T-helper 1 cell treated with Interleukin-12 subunit alpha and Interleukin-12 subunit beta and Interleukin-4 antibody, amounts not matched to agents 30 μg/mL and 1 μg/mL, for 36 hours (primary cell): Measurements from ENCODE around the gene SNRPD3.

Source experiments
- H3K27ac Mint-ChIP-seq: one replicate; pipeline ENCODE4 v1.8.0; 2021; ENCODE audit warnings: mild to moderate bottlenecking, mixed read lengths
- H3K27me3 Mint-ChIP-seq: one replicate; pipeline ENCODE4 v1.8.0; 2021; ENCODE audit warnings: low read depth, mixed read lengths
- H3K36me3 Mint-ChIP-seq: one replicate; pipeline ENCODE4 v1.8.0; 2021; ENCODE audit warnings: low read depth, mixed read lengths
- H3K4me1 Mint-ChIP-seq: one replicate; pipeline ENCODE4 v1.8.0; 2021; ENCODE audit warnings: low read depth, mixed read lengths
- H3K4me3 Mint-ChIP-seq: one replicate; pipeline ENCODE4 v1.8.0; 2021; ENCODE audit warnings: mild to moderate bottlenecking, moderate library complexity, mixed read lengths
- H3K9me3 Mint-ChIP-seq: one replicate; pipeline ENCODE4 v1.8.0; 2021; ENCODE audit warnings: mixed read lengths

SNRPD3 gene

DNA sequence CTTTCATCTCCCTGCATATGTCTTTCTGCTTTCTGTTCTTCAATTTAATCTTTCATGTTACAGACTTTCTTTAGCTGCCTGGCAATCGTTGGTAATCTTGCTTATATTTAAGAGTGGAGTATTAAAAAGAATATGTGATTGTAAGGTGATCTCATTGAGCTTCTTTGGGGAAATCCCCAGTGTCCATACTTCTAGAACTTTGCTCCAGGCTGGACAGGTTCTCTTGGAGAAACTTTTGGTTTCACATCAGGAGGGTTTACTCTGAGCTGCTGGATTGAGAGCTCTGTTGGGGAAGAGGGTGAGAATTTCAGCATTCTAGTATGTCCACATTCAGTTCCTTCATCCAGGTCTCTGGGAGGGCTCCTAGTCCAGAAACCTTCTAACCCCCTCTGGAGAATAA lies 21.0 kb downstream of the SNRPD3 start:
- Mint-ChIP-seq H3K4me1 (no peaks in the 10 kb centered on the region), H3K27ac (no peak overlapping the region), H3K36me3 (peaks cover 23% of the 10 kb centered on the region), H3K4me3 (no peak overlapping the region), H3K9me3 (no peaks in the 10 kb centered on the region), H3K27me3 (no peaks in the 10 kb centered on the region)

DNA sequence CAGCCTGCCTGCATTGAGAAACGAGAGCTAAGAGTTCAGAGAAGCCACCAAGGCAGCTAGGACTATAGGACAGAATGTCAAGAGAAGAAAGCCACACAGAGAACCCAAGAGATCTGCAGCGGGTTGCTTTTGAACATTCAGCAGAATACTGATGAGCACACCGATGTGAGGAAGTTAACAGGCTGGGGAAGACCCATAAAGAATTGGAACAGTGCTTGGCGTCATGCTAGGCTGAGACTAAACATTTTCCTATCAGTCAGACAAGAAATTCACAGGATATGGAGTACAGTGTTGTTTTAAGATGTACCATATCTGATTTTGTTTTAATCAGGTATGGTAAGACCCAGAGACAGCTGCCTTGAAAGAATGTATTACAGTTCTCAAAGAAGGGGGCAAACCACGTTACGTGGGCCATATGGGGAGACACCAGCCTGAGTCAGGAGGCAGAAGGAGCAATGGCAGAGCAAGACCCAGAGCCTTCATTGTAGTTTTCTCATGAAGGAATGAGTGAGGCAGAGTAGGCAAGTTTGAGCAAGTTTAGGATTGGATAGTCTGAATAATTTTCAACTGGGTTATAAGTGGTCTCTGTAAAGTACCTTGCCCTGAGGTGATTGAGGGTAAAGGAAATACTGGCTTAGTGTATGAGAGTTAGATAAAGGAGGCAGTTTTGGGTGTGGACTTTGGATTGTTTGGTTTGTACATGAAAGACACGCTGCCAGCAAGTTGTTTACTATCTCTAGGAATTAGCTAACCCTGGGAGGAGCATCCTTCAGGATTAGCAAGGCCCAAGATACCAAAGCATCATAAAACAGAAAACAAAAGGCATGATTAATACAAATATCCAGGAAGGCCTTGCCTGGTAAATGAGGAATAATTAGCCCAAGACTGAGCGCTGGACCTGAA lies 22.8 kb downstream of the SNRPD3 start:
- Mint-ChIP-seq H3K4me3 (no peak overlapping the region), H3K9me3 (no peaks in the 10 kb centered on the region), H3K36me3 (peaks cover 10% of the 10 kb centered on the region), H3K27ac (no peak overlapping the region), H3K27me3 (no peaks in the 10 kb centered on the region), H3K4me1 (no peaks in the 10 kb centered on the region)

DNA sequence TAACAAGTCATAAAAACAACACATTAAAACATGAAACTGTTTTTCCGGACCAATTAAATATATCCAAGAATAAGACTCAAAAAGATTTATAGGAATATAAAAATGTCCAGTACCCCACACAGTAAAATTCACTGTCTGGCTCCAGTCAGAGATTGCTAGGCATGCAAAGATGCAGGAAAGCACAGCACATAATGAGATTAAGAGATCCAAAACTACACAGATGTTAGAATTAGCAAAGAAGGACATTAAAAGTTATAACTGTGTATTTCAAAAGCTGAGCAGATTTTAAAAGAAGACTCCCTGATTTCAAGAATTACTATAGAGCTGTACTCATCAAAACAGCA lies 23.4 kb downstream of the SNRPD3 start:
- H3K36me3 Mint-ChIP-seq = peaks cover 10% of the 10 kb centered on the region
- no peak overlapping the region for H3K27ac Mint-ChIP-seq
- no peaks in the 10 kb centered on the region for H3K27me3 Mint-ChIP-seq
- H3K9me3 Mint-ChIP-seq = no peaks in the 10 kb centered on the region
- H3K4me1 Mint-ChIP-seq = no peaks in the 10 kb centered on the region
- no peak overlapping the region for H3K4me3 Mint-ChIP-seq

DNA sequence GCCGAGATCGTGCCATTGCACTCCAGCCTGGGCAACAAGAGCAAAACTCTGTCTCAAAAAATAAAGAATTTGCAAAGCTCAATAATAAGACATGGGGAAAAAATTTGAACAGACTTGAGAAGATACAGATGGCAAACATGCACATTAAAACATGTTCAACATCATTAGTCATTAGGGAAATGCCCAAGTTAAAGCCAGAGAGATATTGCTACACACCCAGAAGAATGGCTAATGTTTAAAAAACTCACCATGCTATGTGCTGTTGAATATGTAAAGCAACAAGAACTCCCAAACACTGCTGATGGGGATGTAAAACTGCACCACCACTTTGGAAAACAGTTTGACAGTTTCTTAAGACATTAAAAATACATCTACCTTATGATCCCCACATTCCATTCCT lies 24.5 kb downstream of the SNRPD3 start:
- Mint-ChIP-seq H3K27me3 (no peaks in the 10 kb centered on the region), H3K9me3 (no peaks in the 10 kb centered on the region), H3K27ac (no peak overlapping the region), H3K4me1 (no peaks in the 10 kb centered on the region), H3K4me3 (no peak overlapping the region), H3K36me3 (peaks cover 5% of the 10 kb centered on the region)

DNA sequence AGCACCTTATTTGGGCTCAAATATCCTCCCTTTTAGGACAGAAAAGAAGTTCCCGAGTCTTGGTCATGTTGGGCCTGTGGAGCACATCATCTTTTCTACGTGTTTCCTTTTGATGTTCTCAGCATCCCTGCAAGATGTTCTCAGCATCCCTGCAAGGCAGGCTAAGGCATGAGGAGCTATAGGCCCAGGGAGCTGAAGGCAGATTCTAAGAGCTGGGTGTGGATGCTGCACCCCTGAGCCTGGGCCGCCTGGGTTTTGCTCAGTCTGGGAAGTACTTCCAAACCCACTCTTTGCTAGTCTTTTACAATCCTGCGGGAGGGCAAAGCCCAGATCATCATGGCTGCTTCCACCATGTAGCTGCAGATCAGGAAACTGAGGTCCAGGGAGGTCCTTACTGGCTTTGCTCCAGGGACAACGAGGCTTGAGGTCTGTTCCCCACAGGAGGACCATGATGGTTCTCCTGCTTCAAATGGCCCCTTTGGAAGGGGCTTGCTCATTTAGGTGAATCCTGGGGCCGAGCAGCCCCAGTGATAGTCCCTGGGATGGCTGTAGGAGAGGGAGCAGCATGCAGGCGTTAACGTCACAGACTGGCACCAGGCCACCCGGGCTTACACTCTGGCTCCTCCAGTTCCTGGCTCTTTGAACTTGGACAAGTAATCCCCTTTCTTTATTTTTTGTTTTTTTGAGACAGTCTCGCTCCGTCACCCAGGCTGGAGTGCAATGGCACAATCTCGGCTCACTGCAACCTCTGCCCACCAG lies 26.4 kb downstream of the SNRPD3 start:
- H3K27ac Mint-ChIP-seq = no peak overlapping the region
- no peaks in the 10 kb centered on the region for H3K9me3 Mint-ChIP-seq
- H3K36me3 Mint-ChIP-seq = no peaks in the 10 kb centered on the region
- no peaks in the 10 kb centered on the region for H3K4me1 Mint-ChIP-seq
- H3K27me3 Mint-ChIP-seq = no peaks in the 10 kb centered on the region
- no peak overlapping the region for H3K4me3 Mint-ChIP-seq

DNA sequence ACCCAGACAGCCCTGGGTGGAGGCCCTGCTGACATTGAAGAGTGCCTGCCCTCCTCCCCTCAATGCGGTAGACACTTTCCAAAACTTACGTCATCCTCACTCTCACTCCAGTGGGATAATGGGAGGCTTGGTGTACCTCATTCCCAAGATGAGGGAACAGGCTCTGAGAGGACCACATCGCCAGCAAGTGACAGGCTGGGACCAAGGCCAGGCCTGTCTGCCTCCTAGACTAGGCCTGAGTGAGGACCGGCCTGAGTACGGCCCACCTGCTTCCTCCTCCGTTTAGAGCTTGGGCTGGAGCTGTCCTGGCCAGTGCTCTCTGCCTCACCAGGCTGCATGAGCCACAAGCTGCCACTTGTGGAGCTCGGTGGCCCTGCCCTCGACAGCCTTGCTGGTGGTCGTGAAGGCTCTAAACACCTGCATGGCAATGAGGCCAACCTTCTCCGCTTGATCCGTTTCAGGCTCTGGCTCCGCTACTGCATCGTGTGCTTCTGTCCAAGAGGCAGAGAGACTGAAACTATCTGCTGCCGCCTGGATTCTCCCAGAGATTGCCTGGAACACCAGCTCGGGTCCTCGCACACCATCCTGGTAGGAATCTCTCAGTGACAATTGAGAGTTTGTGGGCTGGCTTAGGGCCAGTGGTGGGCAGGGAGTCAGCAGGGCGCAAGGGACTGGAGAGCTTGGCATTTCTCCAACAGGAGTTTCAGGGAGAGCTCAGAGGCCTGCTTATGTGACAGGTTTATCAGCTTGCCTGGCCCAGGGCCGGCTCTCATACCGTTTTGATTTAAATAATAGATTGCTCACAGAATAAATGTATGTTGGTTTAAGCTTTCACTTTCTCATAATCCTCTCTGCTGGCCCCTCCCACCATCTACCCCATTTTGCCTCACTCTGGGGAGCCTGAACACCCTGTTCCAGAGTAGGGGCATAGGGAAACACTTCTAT lies 27.7 kb downstream of the SNRPD3 start:
- Mint-ChIP-seq H3K9me3 (no peaks in the 10 kb centered on the region), H3K27me3 (no peaks in the 10 kb centered on the region), H3K27ac (no peak overlapping the region), H3K36me3 (no peaks in the 10 kb centered on the region), H3K4me3 (no peak overlapping the region), H3K4me1 (no peaks in the 10 kb centered on the region)

DNA sequence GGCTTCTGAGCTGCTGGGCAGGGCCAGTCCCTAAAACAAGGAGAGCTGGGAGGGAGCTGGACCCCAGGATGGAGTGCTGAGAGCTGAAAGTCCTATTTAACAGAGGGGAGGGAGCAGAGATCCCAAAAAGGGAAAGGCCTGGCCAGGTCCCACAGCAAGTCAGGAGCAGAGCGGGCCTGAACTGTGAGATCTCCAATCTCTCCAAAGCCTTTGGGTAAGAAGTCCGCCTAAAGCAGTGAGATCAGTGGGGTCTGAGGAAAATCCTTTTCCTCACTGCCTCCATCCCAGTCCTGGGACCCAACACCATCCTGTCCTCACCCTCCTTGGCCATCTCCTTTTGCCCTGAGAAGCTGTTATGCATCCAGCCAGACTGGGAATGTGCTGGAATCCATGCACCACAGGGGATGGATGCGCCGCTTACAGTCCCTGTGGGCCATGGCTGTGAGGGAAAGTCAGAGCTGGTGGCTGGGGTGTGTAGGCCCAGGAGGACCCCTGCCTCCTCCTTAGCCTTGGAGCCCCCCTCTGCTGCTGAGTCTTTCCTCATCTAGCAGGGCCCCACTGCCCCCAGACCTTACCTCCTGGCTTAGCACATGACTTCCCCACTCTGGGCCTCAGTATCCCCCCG lies 28.5 kb downstream of the SNRPD3 start:
- Mint-ChIP-seq H3K27ac (no peak overlapping the region), H3K27me3 (no peaks in the 10 kb centered on the region), H3K36me3 (no peaks in the 10 kb centered on the region), H3K4me3 (no peak overlapping the region), H3K9me3 (no peaks in the 10 kb centered on the region), H3K4me1 (no peaks in the 10 kb centered on the region)

DNA sequence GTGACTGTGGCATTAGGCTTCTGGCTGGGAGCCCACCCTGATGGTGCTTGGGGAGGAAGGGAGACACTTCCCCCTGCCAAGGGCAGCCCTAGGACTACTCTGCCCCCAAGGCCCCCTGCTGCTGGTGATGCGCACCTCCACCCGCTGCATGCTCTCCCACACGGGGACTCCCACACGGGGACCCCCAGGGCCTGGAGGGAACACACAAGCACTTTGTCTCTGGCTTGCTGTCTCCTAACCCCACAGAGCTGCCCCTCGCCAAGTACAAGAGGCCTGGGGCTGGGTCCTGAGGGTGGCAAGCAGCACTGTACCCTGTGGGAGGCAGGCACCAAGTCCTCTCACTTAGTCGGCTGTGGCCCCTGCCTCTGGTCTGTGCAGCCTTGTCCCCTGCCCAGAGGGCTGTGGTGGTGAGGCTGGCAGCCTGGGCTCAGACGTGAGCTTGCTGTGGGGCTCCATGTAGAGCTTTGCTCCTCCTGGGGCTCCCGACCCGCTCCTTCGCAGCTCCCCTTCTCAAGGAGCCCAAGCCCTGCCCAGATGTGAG lies 29.1 kb downstream of the SNRPD3 start:
- H3K4me1 Mint-ChIP-seq = no peaks in the 10 kb centered on the region
- no peaks in the 10 kb centered on the region for H3K9me3 Mint-ChIP-seq
- H3K4me3 Mint-ChIP-seq = no peak overlapping the region
- no peaks in the 10 kb centered on the region for H3K27me3 Mint-ChIP-seq
- no peaks in the 10 kb centered on the region for H3K36me3 Mint-ChIP-seq
- no peak overlapping the region for H3K27ac Mint-ChIP-seq

DNA sequence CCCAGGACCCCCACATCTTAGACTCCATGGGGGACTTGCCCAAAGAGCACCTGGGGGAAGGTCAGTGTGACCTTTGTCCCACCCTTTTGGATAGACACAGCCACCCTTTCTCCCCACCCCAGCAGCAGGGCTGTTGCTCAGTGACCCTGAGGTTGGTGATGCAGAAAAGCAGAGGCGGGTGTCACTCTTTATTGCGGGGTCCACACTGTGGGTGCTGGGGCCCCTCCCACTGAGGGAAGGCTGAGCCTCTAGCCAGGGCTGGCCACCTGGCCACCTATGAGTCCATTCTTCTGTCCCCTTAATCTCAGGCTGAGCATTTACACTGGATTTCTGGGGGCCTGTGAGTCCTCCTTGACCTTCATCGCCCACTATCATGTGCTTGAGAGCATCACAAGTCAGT lies 29.7 kb downstream of the SNRPD3 start:
- Mint-ChIP-seq H3K27me3 (no peaks in the 10 kb centered on the region), H3K36me3 (no peaks in the 10 kb centered on the region), H3K27ac (no peak overlapping the region), H3K4me3 (no peak overlapping the region), H3K9me3 (no peaks in the 10 kb centered on the region), H3K4me1 (no peaks in the 10 kb centered on the region)

DNA sequence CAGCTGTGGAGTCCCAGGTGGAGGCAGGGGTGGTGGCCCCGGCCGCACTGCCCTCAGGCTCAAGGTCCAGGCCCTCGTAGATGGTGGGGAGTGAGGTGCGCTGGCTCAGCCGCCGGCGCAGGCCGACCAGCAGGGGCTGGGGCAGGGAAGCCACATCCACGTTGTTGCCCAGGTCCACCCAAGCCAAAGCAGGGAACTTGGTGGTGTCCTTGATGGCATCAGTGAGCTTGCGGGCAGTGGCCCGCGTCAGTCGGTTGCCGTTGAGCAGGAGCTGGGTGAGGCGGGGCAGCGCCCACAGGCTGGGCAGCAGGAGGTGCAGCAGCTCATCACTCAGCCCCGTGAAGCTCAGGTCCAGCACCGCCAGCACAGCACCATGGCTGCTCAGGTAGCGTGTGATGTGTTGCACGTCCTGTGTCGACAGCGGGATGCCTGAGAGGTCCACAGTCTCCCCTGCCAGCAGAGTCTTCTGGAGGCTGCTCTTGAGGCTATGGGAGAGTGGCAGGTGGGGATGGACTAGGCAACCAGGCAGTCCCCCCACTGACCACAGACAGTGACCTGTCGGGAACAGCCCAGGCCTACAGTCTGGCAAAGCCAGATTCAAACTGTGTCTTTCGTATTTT lies 30.2 kb downstream of the SNRPD3 start:
- Mint-ChIP-seq H3K36me3 (no peaks in the 10 kb centered on the region), H3K4me1 (no peaks in the 10 kb centered on the region), H3K27ac (no peak overlapping the region), H3K4me3 (no peak overlapping the region), H3K9me3 (no peaks in the 10 kb centered on the region), H3K27me3 (no peaks in the 10 kb centered on the region)

DNA sequence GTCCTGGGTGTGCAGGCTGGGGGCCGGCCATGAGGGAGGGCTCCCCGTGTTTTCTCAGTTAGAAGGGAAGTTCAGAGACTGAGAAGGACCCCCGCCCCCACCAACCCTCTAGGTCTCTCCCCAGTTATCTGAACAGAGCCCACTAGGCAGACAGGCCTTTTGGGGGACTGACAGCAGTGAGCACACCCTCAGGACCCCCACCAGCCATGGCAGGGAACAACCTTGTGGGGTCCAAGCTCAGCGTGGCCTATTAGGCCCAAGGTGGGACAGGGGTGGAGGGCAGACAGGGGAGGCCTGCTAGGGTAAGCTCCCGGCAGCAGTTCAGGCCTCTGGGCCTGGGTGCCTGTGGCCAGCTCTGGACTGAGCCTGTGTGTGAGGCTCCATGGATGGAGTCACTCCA lies 31.5 kb downstream of the SNRPD3 start:
- Mint-ChIP-seq H3K27me3 (peaks cover 2% of the 10 kb centered on the region), H3K4me3 (no peak overlapping the region), H3K36me3 (no peaks in the 10 kb centered on the region), H3K4me1 (peaks cover 2% of the 10 kb centered on the region), H3K27ac (no peak overlapping the region), H3K9me3 (no peaks in the 10 kb centered on the region)

DNA sequence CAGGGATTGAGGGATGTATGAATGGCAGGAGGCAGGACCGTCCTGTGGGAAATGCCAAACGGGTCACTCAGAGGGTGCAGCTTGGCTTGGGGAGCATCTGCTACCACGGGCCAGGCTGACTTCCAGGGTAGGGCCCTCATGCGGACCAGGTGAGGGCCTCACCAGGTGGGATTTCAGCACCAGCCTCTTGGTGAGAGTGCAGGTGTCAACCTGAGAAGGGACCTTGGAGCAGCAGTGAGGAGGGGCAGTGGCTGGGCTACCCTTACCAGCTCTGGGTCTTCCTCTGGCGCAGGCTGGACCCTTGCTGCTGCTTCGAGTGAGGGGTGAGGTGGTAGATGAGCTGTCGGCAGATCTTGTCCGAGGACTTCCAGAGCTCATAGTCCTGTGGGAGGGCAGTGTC lies 32.1 kb downstream of the SNRPD3 start:
- Mint-ChIP-seq H3K27ac (no peak overlapping the region), H3K9me3 (no peaks in the 10 kb centered on the region), H3K36me3 (no peaks in the 10 kb centered on the region), H3K4me1 (peaks cover 4% of the 10 kb centered on the region), H3K4me3 (no peak overlapping the region), H3K27me3 (peaks cover 4% of the 10 kb centered on the region)

DNA sequence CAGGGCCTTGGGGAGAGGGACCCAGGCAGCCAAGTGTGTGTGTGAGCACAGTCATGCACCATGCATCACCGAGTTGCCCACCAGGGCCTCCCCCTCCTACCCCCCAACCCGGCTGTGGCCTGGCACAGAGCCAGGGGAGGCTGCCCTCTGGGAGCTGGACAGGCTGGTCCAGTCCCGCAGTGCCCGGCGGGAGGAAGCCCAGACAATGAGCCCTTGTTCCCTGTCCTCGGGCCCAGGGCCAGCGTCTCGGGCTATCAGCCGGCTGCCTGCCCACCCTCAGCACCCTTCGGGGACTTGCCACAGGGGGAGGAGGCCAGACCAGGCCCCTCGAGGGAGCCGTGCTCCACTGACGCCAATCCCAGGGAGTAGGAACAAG lies 32.6 kb downstream of the SNRPD3 start:
- Mint-ChIP-seq H3K4me1 (peaks cover 4% of the 10 kb centered on the region), H3K36me3 (no peaks in the 10 kb centered on the region), H3K4me3 (no peak overlapping the region), H3K9me3 (no peaks in the 10 kb centered on the region), H3K27me3 (peaks cover 6% of the 10 kb centered on the region), H3K27ac (no peak overlapping the region)
